K562 (cell line): Measurements from ENCODE around the gene STIM1. TPM values are rescaled to one million over a fixed set of nuclear protein-coding genes. Genes with fewer than 3 reads are reported as not detected.

Experiments
- ATAC-seq: fragments of 200-7000 bp; cut with Tn5 transposase; 3 replicates; pipeline ENCODE4 v1.9.1; 2020; ENCODE audit warnings: moderate library complexity
- BruUV-seq: library from RNA; stranded (reverse); fragments of 400-500 nt; replicated peaks from 2 replicates; lab custom pipeline; 2021; lab: Mats Ljungman, UMichigan
- CTCF ChIA-PET: fragments of 300-600 bp; formaldehyde crosslinking; extraction: SDS; loops from one replicate; lab custom pipeline; 2021; ENCODE audit warnings: low intra/inter-chr PET ratio; lab: Yijun Ruan, JAX
- POLR2A ChIA-PET: fragments of 300-600, 350-650 bp; sonication (Branson Sonifier 250); formaldehyde crosslinking; extraction: SDS; loops from one replicate; lab custom pipeline; 2021; ENCODE audit warnings: antibody characterized with exemption, inconsistent platforms; lab: Yijun Ruan, JAX
- DNase-seq, 4 experiments: peaks; one replicate each; pipeline versions ENCODE4 v3.0.0 to v3.0.0-alpha.2; 2011 to 2018; ENCODE audit warnings: low spot score in 3 of 4, mixed read lengths in 3 of 4; ENCODE audit errors: extremely low read depth in 1 of 4
- FAIRE-seq: peaks from 2 replicates; lab custom pipeline; 2011; peaks lifted over from hg19 to GRCh38; lab: Jason Lieb, UNC
- H2AFZ ChIP-seq: 2 replicates; pipeline ENCODE4 v1.6.0; 2011; ENCODE audit warnings: low read depth, low read length, control low read depth, inconsistent platforms
- H3K27ac ChIP-seq: fragments of 200-600 bp; 3 replicates; pipeline ENCODE4 v1.8.0; 2011; ENCODE audit warnings: low read depth, mild to moderate bottlenecking, control low read depth, inconsistent platforms, low read length, moderate library complexity, mixed read lengths; ENCODE audit errors: extremely low read depth
- H3K27me3 ChIP-seq, 2 experiments: fragments of 300-600 bp in 1 of 2; 2 replicates in 1 of 2; 3 replicates in 1 of 2; pipeline versions ENCODE4 v1.6.0 to v1.8.0; 2011; ENCODE audit warnings: inconsistent platforms in 2 of 2, low read length in 2 of 2, mild to moderate bottlenecking in 1 of 2, mixed read lengths in 1 of 2, moderate library complexity in 1 of 2; ENCODE audit not compliant: control insufficient read depth in 2 of 2, insufficient read depth in 2 of 2
- H3K36me3 ChIP-seq: fragments of 300-600 bp; 3 replicates; pipeline ENCODE4 v1.8.0; 2011; ENCODE audit warnings: mild to moderate bottlenecking, low read length, inconsistent platforms; ENCODE audit not compliant: control insufficient read depth, insufficient read depth
- H3K4me1 ChIP-seq, 2 experiments: fragments of 200-600 bp in 1 of 2; replicated peaks in 1 of 2; 2 replicates in 1 of 2; 3 replicates in 1 of 2; pipeline versions ENCODE4 v1.5.1 to v1.8.0; 2011; ENCODE audit warnings: inconsistent platforms in 2 of 2, low read length in 2 of 2, mild to moderate bottlenecking in 1 of 2, mixed read lengths in 1 of 2, moderate library complexity in 1 of 2; ENCODE audit not compliant: control insufficient read depth in 2 of 2, insufficient read depth in 2 of 2
- H3K4me2 ChIP-seq: 2 replicates; pipeline ENCODE4 v1.6.1; 2011; ENCODE audit warnings: low read length, control low read depth, inconsistent platforms, mixed read lengths; ENCODE audit not compliant: insufficient read depth
- H3K4me3 ChIP-seq: fragments of 200-600 bp; sonication (generic), shearing (Covaris generic); 2 replicates; pipeline ENCODE4 v1.5.1; 2016; ENCODE audit warnings: control low read depth, inconsistent platforms
- H3K79me2 ChIP-seq: fragments of 200-600 bp; 3 replicates; pipeline ENCODE4 v1.8.0; 2011; ENCODE audit warnings: low read length, inconsistent platforms; ENCODE audit not compliant: control insufficient read depth, insufficient read depth
- H3K9ac ChIP-seq, 2 experiments: 2 replicates each; pipeline versions ENCODE4 v1.6.0 to v1.6.1; 2011; ENCODE audit warnings: low read depth in 2 of 2, low read length in 2 of 2, control low read depth in 1 of 2, inconsistent platforms in 1 of 2, mild to moderate bottlenecking in 1 of 2, mixed read lengths in 1 of 2; ENCODE audit not compliant: insufficient read depth in 1 of 2
- H3K9me1 ChIP-seq: one replicate; pipeline ENCODE4 v1.6.0; 2011; ENCODE audit warnings: inconsistent platforms, mild to moderate bottlenecking, low read length, moderate library complexity; ENCODE audit not compliant: control insufficient read depth, insufficient read depth
- H3K9me3 ChIP-seq: replicated peaks from 2 replicates; pipeline ENCODE4 v1.5.1; 2011; ENCODE audit warnings: low read depth, low read length, inconsistent platforms; ENCODE audit not compliant: control insufficient read depth, insufficient read depth
- H4K20me1 ChIP-seq: replicated peaks from 2 replicates; pipeline ENCODE4 v1.6.1; 2011; ENCODE audit warnings: low read length, inconsistent platforms, mixed read lengths; ENCODE audit not compliant: control insufficient read depth, insufficient read depth
- ZBTB9 ChIP-seq: fragments of 450-650 bp; formaldehyde crosslinking; IDR thresholded peaks from 2 replicates; pipeline ENCODE4 v1.4.0; 2020; ENCODE audit warnings: mild to moderate bottlenecking, moderate library complexity
- ZNF23 ChIP-seq: fragments of 250-450 bp; sonication (Bioruptor Pico); IDR thresholded peaks from 2 replicates; pipeline ENCODE4 v1.4.0; 2020; ENCODE audit warnings: mild to moderate bottlenecking
- WGBS: fragments of 100-300 bp; shearing (Covaris generic); methylation state at CpG from one replicate; pipeline ENCODE4 v1.1.6; 2016; ENCODE audit warnings: low coverage, mixed read lengths; ENCODE audit not compliant: insufficient coverage; ENCODE audit errors: missing lambda C conversion rate; 5-methylcytosine and 5-hydroxymethylcytosine counted together
- in situ Hi-C: fragments of 300-500 bp; cut with MboI; formaldehyde crosslinking; loops from 4 replicates; pipeline ENCODE4 v1.15.0; 2018; ENCODE audit warnings: inconsistent platforms, mixed read lengths
- intact Hi-C: fragments of 100-400 bp; cut with micrococcal nuclease; formaldehyde crosslinking; loops from 2 replicates; pipeline ENCODE4 v1.14.2; 2022
- polyA plus RNA-seq, 8 experiments: library from polyadenylated mRNA; depleted of rRNA in 4 of 8; stranded (reverse) in 5 of 8; unstranded in 3 of 8; fragments of >200 nt; fragmentation: Nextera tagmentation in 2 of 8; fragmentation: Illumina TruSeq in 1 of 8; extraction: Ambion mirVana in 2 of 8; extraction: Trizol in 1 of 8; gene quantifications; 2 replicates each; pipeline versions ENCODE4 v1.2.1 to v1.2.3, GENCODE V29; 2011 to 2014; ENCODE audit warnings: inconsistent platforms in 1 of 8, missing spikeins in 1 of 8
- total RNA-seq, 7 experiments: library from RNA; depleted of rRNA in 6 of 7; stranded (reverse); fragments of >200 nt in 6 of 7; fragmentation: Illumina TruSeq in 2 of 7; extraction: Trizol in 2 of 7; gene quantifications; 2 replicates each; pipeline versions ENCODE4 v1.2.1 to v1.2.3, GENCODE V29; 2011 to 2021; ENCODE audit warnings: low replicate concordance in 1 of 7

STIM1 gene
- total and polyA plus RNA-seq, 9 of the 15 experiments (the other 6 are each of a cell fraction or from before 2014, with no cell fraction given): 7.7 to 50.5 (median 22.5) TPM

- Histone ChIP-seq H3K27me3 (no peaks in the 10 kb centered on the region), H3K9me1 (no peaks in the 10 kb centered on the region), H3K4me2 (no peak overlapping the region), H3K4me1 (peaks cover 0 to 5% of the 10 kb centered on the region in 2 experiments; a peak in 3 of 5 replicates), H3K27ac (no peak overlapping the region), H3K4me3 (no peak overlapping the region), H3K36me3 (no peaks in the 10 kb centered on the region; the same call in 2 of the 3 replicates), H3K79me2 (peaks cover 17% of the 10 kb centered on the region), H3K9me3 (peaks cover 8% of the 10 kb centered on the region), H4K20me1 (no peaks in the 10 kb centered on the region), H3K9ac (no peak overlapping the region), H2AFZ (no peak overlapping the region)
- FAIRE-seq: no peak
- BruUV-seq: no TSS peak
- DNase-seq: no peak
- in situ Hi-C loops (no loop called here), intact Hi-C loops (no loop called here)
- CTCF ChIA-PET: no interaction called here
- POLR2A ChIA-PET: interaction anchor here (0.7 kb wide), 1 partner anchor 1666 kb away, joined by 4 read pairs; no protein-coding TSS in a partner anchor
- TF ChIP-seq ZBTB9 (CRISPR knock-in tag): no peak
- ATAC-seq: no peak
These were observed 134.9 kb downstream of the STIM1 start for GRCh38 chr11:3990406-3990805.

- Histone ChIP-seq H4K20me1 (no peaks in the 10 kb centered on the region), H3K9ac (no peak overlapping the region), H3K4me2 (no peak overlapping the region), H3K4me1 (peaks cover 9 to 21% of the 10 kb centered on the region in 2 experiments; a peak in 3 of 5 replicates), H3K79me2 (peaks cover 39% of the 10 kb centered on the region), H3K27ac (no peak overlapping the region), H2AFZ (no peak overlapping the region), H3K9me1 (no peaks in the 10 kb centered on the region), H3K9me3 (peaks cover 8% of the 10 kb centered on the region), H3K36me3 (no peaks in the 10 kb centered on the region; the same call in 2 of the 3 replicates), H3K27me3 (no peaks in the 10 kb centered on the region), H3K4me3 (no peak overlapping the region)
- POLR2A ChIA-PET: no interaction called here
- CTCF ChIA-PET: no interaction called here
- DNase-seq: no peak
- no TSS peak for BruUV-seq
- no peak for FAIRE-seq
- WGBS: 92% methylated on average over 1 of the region's 1 CpG
- intact Hi-C loops: no loop called here
- no peak for TF ChIP-seq ZNF23 (CRISPR knock-in tag)
- in situ Hi-C loops: no loop called here
- ATAC-seq: no peak
These were observed 137.5 kb downstream of the STIM1 start for GRCh38 chr11:3992964-3993363.
